K562 (cell line): Measurements from ENCODE around the gene BTN3A1. TPM values are rescaled to one million over a fixed set of nuclear protein-coding genes. Genes with fewer than 3 reads are reported as not detected.
"Not testable (repeated sequence)": the region's sequence is repeated elsewhere in the genome, so short reads cannot be mapped to it uniquely, and the experiment has no call there.

Experiments
- ATAC-seq: fragments of 200-7000 bp; cut with Tn5 transposase; 3 replicates; pipeline ENCODE4 v1.9.1; 2020; ENCODE audit warnings: moderate library complexity
- BruUV-seq: library from RNA; stranded (reverse); fragments of 400-500 nt; replicated peaks from 2 replicates; lab custom pipeline; 2021; lab: Mats Ljungman, UMichigan
- CTCF ChIA-PET: fragments of 300-600 bp; formaldehyde crosslinking; extraction: SDS; loops from one replicate; lab custom pipeline; 2021; ENCODE audit warnings: low intra/inter-chr PET ratio; lab: Yijun Ruan, JAX
- POLR2A ChIA-PET: fragments of 300-600, 350-650 bp; sonication (Branson Sonifier 250); formaldehyde crosslinking; extraction: SDS; loops from one replicate; lab custom pipeline; 2021; ENCODE audit warnings: antibody characterized with exemption, inconsistent platforms; lab: Yijun Ruan, JAX
- DNase-seq, 4 experiments: peaks; one replicate each; pipeline versions ENCODE4 v3.0.0 to v3.0.0-alpha.2; 2011 to 2018; ENCODE audit warnings: low spot score in 3 of 4, mixed read lengths in 3 of 4; ENCODE audit errors: extremely low read depth in 1 of 4
- FAIRE-seq: peaks from 2 replicates; lab custom pipeline; 2011; peaks lifted over from hg19 to GRCh38; lab: Jason Lieb, UNC
- H2AFZ ChIP-seq: 2 replicates; pipeline ENCODE4 v1.6.0; 2011; ENCODE audit warnings: low read depth, low read length, control low read depth, inconsistent platforms
- H3K27ac ChIP-seq: fragments of 200-600 bp; 3 replicates; pipeline ENCODE4 v1.8.0; 2011; ENCODE audit warnings: low read depth, mild to moderate bottlenecking, control low read depth, inconsistent platforms, low read length, moderate library complexity, mixed read lengths; ENCODE audit errors: extremely low read depth
- H3K27me3 ChIP-seq, 2 experiments: fragments of 300-600 bp in 1 of 2; 2 replicates in 1 of 2; 3 replicates in 1 of 2; pipeline versions ENCODE4 v1.6.0 to v1.8.0; 2011; ENCODE audit warnings: inconsistent platforms in 2 of 2, low read length in 2 of 2, mild to moderate bottlenecking in 1 of 2, mixed read lengths in 1 of 2, moderate library complexity in 1 of 2; ENCODE audit not compliant: control insufficient read depth in 2 of 2, insufficient read depth in 2 of 2
- H3K36me3 ChIP-seq: fragments of 300-600 bp; 3 replicates; pipeline ENCODE4 v1.8.0; 2011; ENCODE audit warnings: mild to moderate bottlenecking, low read length, inconsistent platforms; ENCODE audit not compliant: control insufficient read depth, insufficient read depth
- H3K4me1 ChIP-seq, 2 experiments: fragments of 200-600 bp in 1 of 2; replicated peaks in 1 of 2; 2 replicates in 1 of 2; 3 replicates in 1 of 2; pipeline versions ENCODE4 v1.5.1 to v1.8.0; 2011; ENCODE audit warnings: inconsistent platforms in 2 of 2, low read length in 2 of 2, mild to moderate bottlenecking in 1 of 2, mixed read lengths in 1 of 2, moderate library complexity in 1 of 2; ENCODE audit not compliant: control insufficient read depth in 2 of 2, insufficient read depth in 2 of 2
- H3K4me2 ChIP-seq: 2 replicates; pipeline ENCODE4 v1.6.1; 2011; ENCODE audit warnings: low read length, control low read depth, inconsistent platforms, mixed read lengths; ENCODE audit not compliant: insufficient read depth
- H3K4me3 ChIP-seq: fragments of 200-600 bp; sonication (generic), shearing (Covaris generic); 2 replicates; pipeline ENCODE4 v1.5.1; 2016; ENCODE audit warnings: control low read depth, inconsistent platforms
- H3K79me2 ChIP-seq: fragments of 200-600 bp; 3 replicates; pipeline ENCODE4 v1.8.0; 2011; ENCODE audit warnings: low read length, inconsistent platforms; ENCODE audit not compliant: control insufficient read depth, insufficient read depth
- H3K9ac ChIP-seq, 2 experiments: 2 replicates each; pipeline versions ENCODE4 v1.6.0 to v1.6.1; 2011; ENCODE audit warnings: low read depth in 2 of 2, low read length in 2 of 2, control low read depth in 1 of 2, inconsistent platforms in 1 of 2, mild to moderate bottlenecking in 1 of 2, mixed read lengths in 1 of 2; ENCODE audit not compliant: insufficient read depth in 1 of 2
- H3K9me1 ChIP-seq: one replicate; pipeline ENCODE4 v1.6.0; 2011; ENCODE audit warnings: inconsistent platforms, mild to moderate bottlenecking, low read length, moderate library complexity; ENCODE audit not compliant: control insufficient read depth, insufficient read depth
- H3K9me3 ChIP-seq: replicated peaks from 2 replicates; pipeline ENCODE4 v1.5.1; 2011; ENCODE audit warnings: low read depth, low read length, inconsistent platforms; ENCODE audit not compliant: control insufficient read depth, insufficient read depth
- H4K20me1 ChIP-seq: replicated peaks from 2 replicates; pipeline ENCODE4 v1.6.1; 2011; ENCODE audit warnings: low read length, inconsistent platforms, mixed read lengths; ENCODE audit not compliant: control insufficient read depth, insufficient read depth
- ADNP ChIP-seq: fragments of 200-800 bp; sonication (Bioruptor generic); IDR thresholded peaks from 2 replicates; pipeline ENCODE4 v1.6.1; 2016; ENCODE audit warnings: missing genetic modification characterization, missing compliant biosample characterization
- ARID1B ChIP-seq: fragments of 450-650 bp; IDR thresholded peaks from 2 replicates; pipeline ENCODE4 v1.6.1; 2016; ENCODE audit warnings: antibody characterized with exemption, mild to moderate bottlenecking, inconsistent platforms
- C11orf30 ChIP-seq: fragments of 450-650 bp; IDR thresholded peaks from 2 replicates; pipeline ENCODE4 v1.6.1; 2016; ENCODE audit warnings: low read depth, mild to moderate bottlenecking
- CBFA2T2 ChIP-seq: fragments of 450-650 bp; conservative IDR thresholded peaks from 2 replicates; pipeline ENCODE4 v1.6.1; 2017; ENCODE audit warnings: mild to moderate bottlenecking
- CBFA2T3 ChIP-seq: fragments of 450-650 bp; IDR thresholded peaks from 2 replicates; pipeline ENCODE4 v1.6.1; 2017
- ETV6 ChIP-seq, 3 experiments: fragments of 150-350 bp in 1 of 3; sonication (generic) in 1 of 3; formaldehyde crosslinking in 1 of 3; IDR thresholded peaks; 2 replicates each; pipeline versions ENCODE4 v1.6.1 to v1.8.0; 2014 to 2022; ENCODE audit warnings: borderline replicate concordance in 2 of 3, low read depth in 2 of 3, antibody characterized with exemption in 1 of 3, low read length in 1 of 3, mild to moderate bottlenecking in 1 of 3, missing genetic modification reagents in 1 of 3
- FOSL1 ChIP-seq: fragments of 200-800 bp; sonication (Bioruptor generic); conservative IDR thresholded peaks from 2 replicates; pipeline ENCODE4 v1.6.1; 2016; ENCODE audit warnings: missing genetic modification characterization, missing compliant biosample characterization
- IRF9 ChIP-seq: fragments of 450-650 bp; IDR thresholded peaks from 2 replicates; pipeline ENCODE4 v1.6.1; 2016; ENCODE audit warnings: missing biosample characterization, missing genetic modification characterization
- KLF16 ChIP-seq: IDR thresholded peaks from 2 replicates; pipeline ENCODE4 v1.6.1; 2016; ENCODE audit warnings: antibody characterized with exemption
- MAFG ChIP-seq: fragments of 450-650 bp; conservative IDR thresholded peaks from 2 replicates; pipeline ENCODE4 v1.6.1; 2016; ENCODE audit warnings: missing genetic modification characterization, missing compliant biosample characterization
- MEIS2 ChIP-seq: fragments of 450-650 bp; IDR thresholded peaks from 2 replicates; pipeline ENCODE4 v1.6.1; 2014; ENCODE audit warnings: mild to moderate bottlenecking; ENCODE audit not compliant: partially characterized antibody
- NCOR1 ChIP-seq: fragments of 450-650 bp; IDR thresholded peaks from 2 replicates; pipeline ENCODE4 v1.6.1; 2016; ENCODE audit warnings: mild to moderate bottlenecking, moderate library complexity
- RCOR1 ChIP-seq, 2 experiments: IDR thresholded peaks; 2 replicates each; pipeline ENCODE4 v1.6.1; 2012; ENCODE audit warnings: low read depth in 2 of 2, low read length in 2 of 2, borderline replicate concordance in 1 of 2, improper control_type of control experiment in 1 of 2
- TCF3 ChIP-seq: sonication (generic); formaldehyde crosslinking; IDR thresholded peaks from 2 replicates; pipeline ENCODE4 v1.4.0; 2020; ENCODE audit warnings: mild to moderate bottlenecking, missing genetic modification reagents
- THAP7 ChIP-seq: fragments of 250-450 bp; sonication (Bioruptor Pico); IDR thresholded peaks from 2 replicates; pipeline ENCODE4 v1.5.0; 2021
- ZFX ChIP-seq: sonication (generic); formaldehyde crosslinking; IDR thresholded peaks from 2 replicates; pipeline ENCODE4 v1.8.0; 2022; ENCODE audit warnings: mild to moderate bottlenecking, missing genetic modification reagents, moderate library complexity
- ZNF316 ChIP-seq: fragments of 450-650 bp; IDR thresholded peaks from 2 replicates; pipeline ENCODE4 v1.6.1; 2016
- WGBS: fragments of 100-300 bp; shearing (Covaris generic); methylation state at CpG from one replicate; pipeline ENCODE4 v1.1.6; 2016; ENCODE audit warnings: low coverage, mixed read lengths; ENCODE audit not compliant: insufficient coverage; ENCODE audit errors: missing lambda C conversion rate; 5-methylcytosine and 5-hydroxymethylcytosine counted together
- in situ Hi-C: fragments of 300-500 bp; cut with MboI; formaldehyde crosslinking; loops from 4 replicates; pipeline ENCODE4 v1.15.0; 2018; ENCODE audit warnings: inconsistent platforms, mixed read lengths
- intact Hi-C: fragments of 100-400 bp; cut with micrococcal nuclease; formaldehyde crosslinking; loops from 2 replicates; pipeline ENCODE4 v1.14.2; 2022
- polyA plus RNA-seq, 8 experiments: library from polyadenylated mRNA; depleted of rRNA in 4 of 8; stranded (reverse) in 5 of 8; unstranded in 3 of 8; fragments of >200 nt; fragmentation: Nextera tagmentation in 2 of 8; fragmentation: Illumina TruSeq in 1 of 8; extraction: Ambion mirVana in 2 of 8; extraction: Trizol in 1 of 8; gene quantifications; 2 replicates each; pipeline versions ENCODE4 v1.2.1 to v1.2.3, GENCODE V29; 2011 to 2014; ENCODE audit warnings: inconsistent platforms in 1 of 8, missing spikeins in 1 of 8
- total RNA-seq, 7 experiments: library from RNA; depleted of rRNA in 6 of 7; stranded (reverse); fragments of >200 nt in 6 of 7; fragmentation: Illumina TruSeq in 2 of 7; extraction: Trizol in 2 of 7; gene quantifications; 2 replicates each; pipeline versions ENCODE4 v1.2.1 to v1.2.3, GENCODE V29; 2011 to 2021; ENCODE audit warnings: low replicate concordance in 1 of 7

BTN3A1 gene
- total and polyA plus RNA-seq, 9 of the 15 experiments (the other 6 are each of a cell fraction or from before 2014, with no cell fraction given) = 0.84 to 8.5 (median 3.9) TPM

GRCh38 chr6:26378143-26378542 lies 23.9 kb upstream of the BTN3A1 start:
- FAIRE-seq, H4K20me1 ChIP-seq, CTCF ChIA-PET: not testable (repeated sequence)

GRCh38 chr6:26379292-26379691 lies 22.8 kb upstream of the BTN3A1 start:
- in situ Hi-C loops (no loop called here), intact Hi-C loops (no loop called here)
- no peaks in the 10 kb centered on the region for H3K36me3 ChIP-seq
- no peak overlapping the region for H3K9ac ChIP-seq
- H3K9me3 ChIP-seq = no peaks in the 10 kb centered on the region
- H3K9me1 ChIP-seq = peaks cover 3% of the 10 kb centered on the region
- no peaks in the 10 kb centered on the region; the same call in 1 of the 2 replicates for H4K20me1 ChIP-seq
- CTCF ChIA-PET = no interaction called here
- no peak for ATAC-seq
- no TSS peak for BruUV-seq
- no peak overlapping the region; the same call in 1 of the 2 replicates for H3K4me2 ChIP-seq
- POLR2A ChIA-PET = interaction anchor here (0.7 to 1.6 kb wide), 4 partner anchors 9 to 1282 kb away, joined by 3 to 7 read pairs (median 3); no protein-coding TSS in a partner anchor
- H2AFZ ChIP-seq = no peak overlapping the region
- peaks cover 13 to 25% of the 10 kb centered on the region in 2 experiments for H3K4me1 ChIP-seq
- H3K27me3 ChIP-seq = no peaks in the 10 kb centered on the region
- WGBS = 11% methylated on average over 3 of the region's 3 CpGs
- peak; percentile 51 for FAIRE-seq
- DNase-seq = peak in 1 of 4 experiments; percentile 56
- peaks cover 6% of the 10 kb centered on the region for H3K79me2 ChIP-seq
- H3K27ac ChIP-seq = no peak overlapping the region
- H3K4me3 ChIP-seq = no peak overlapping the region
- TF ChIP-seq THAP7 = no peak
- peak; percentile 56; the same call in 1 of the 2 replicates for TF ChIP-seq ADNP (tag)
- TF ChIP-seq NCOR1 = peak; percentile 45; the same call in 1 of the 2 replicates
- TF ChIP-seq MEIS2 = no peak
- peak; percentile 7; the same call in 1 of the 2 replicates for TF ChIP-seq KLF16
- TF ChIP-seq ARID1B = peak; percentile 64
- TF ChIP-seq TCF3 (CRISPR knock-in tag) = peak; percentile 43
- TF ChIP-seq ZFX (CRISPR knock-in tag) = peak; percentile 24; the same call in 1 of the 2 replicates
- no peak for TF ChIP-seq ETV6 (IDR thresholded peaks at IDR 0.05; ENCODE audit: borderline replicate concordance in 1 of 2, low read depth in 2 of 2, low read length in 1 of 2)
- no peak for TF ChIP-seq ETV6 (CRISPR knock-in tag; IDR thresholded peaks at IDR 0.05; ENCODE audit: borderline replicate concordance)
- peak in 1 of 2 experiments; percentile 25; a peak in 1 of 4 replicates for TF ChIP-seq RCOR1 (IDR thresholded peaks at IDR 0.05; ENCODE audit: borderline replicate concordance in 1 of 2, low read depth in 2 of 2, low read length in 2 of 2)
- TF ChIP-seq FOSL1 (tag) = peak; percentile 43
- TF ChIP-seq CBFA2T3 = peak; percentile 66
- no peak for TF ChIP-seq IRF9 (tag)
- peak; percentile 54 for TF ChIP-seq CBFA2T2

More at GRCh38 chr6:26378143-26378542, 23.9 kb upstream of the BTN3A1 start:
- H3K9me1 ChIP-seq, DNase-seq, H3K36me3 ChIP-seq, H3K79me2 ChIP-seq, H3K4me3 ChIP-seq, H3K9ac ChIP-seq, H2AFZ ChIP-seq, H3K27me3 ChIP-seq, H3K27ac ChIP-seq, in situ Hi-C loops, BruUV-seq, H3K9me3 ChIP-seq, ATAC-seq, H3K4me2 ChIP-seq, intact Hi-C loops: not testable (repeated sequence)
- TF ChIP-seq ZNF316 = peak; percentile 89
- peak; percentile 68 for TF ChIP-seq C11orf30
- TF ChIP-seq MAFG (tag) = peak; percentile 62
- peaks cover 3 to 14% of the 10 kb centered on the region in 2 experiments for H3K4me1 ChIP-seq
- POLR2A ChIA-PET = interaction anchor here (0.8 to 1.6 kb wide), 3 partner anchors 8 to 147 kb away, joined by 3 to 7 read pairs (median 5); no protein-coding TSS in a partner anchor
